ENCODE measurements around the gene CPE. TPM values are rescaled to one million over a fixed set of nuclear protein-coding genes. Genes with fewer than 3 reads are reported as not detected.
A peak's percentile ranks its signal among the peaks of the same experiment; 100 is the strongest.
"Not testable (repeated sequence)": the region's sequence is repeated elsewhere in the genome, so short reads cannot be mapped to it uniquely, and the experiment has no call there.

The CPE gene
- polyA plus RNA-seq, 10 donors = 68.2 to 140 (median 102) TPM

- DNase-seq = peak in 1 of 3 donors; percentile 44
These were observed 79.7 kb downstream of the CPE start for GRCh38 chr4:165458471-165458870.

GRCh38 chr4:165461159-165461821 lies 82.5 kb downstream of the CPE start:
- DNase-seq = peak; percentile 87 to 91 (median 89)

GRCh38 chr4:165462009-165462408 lies 83.2 kb downstream of the CPE start:
- no peak for DNase-seq

DNA sequence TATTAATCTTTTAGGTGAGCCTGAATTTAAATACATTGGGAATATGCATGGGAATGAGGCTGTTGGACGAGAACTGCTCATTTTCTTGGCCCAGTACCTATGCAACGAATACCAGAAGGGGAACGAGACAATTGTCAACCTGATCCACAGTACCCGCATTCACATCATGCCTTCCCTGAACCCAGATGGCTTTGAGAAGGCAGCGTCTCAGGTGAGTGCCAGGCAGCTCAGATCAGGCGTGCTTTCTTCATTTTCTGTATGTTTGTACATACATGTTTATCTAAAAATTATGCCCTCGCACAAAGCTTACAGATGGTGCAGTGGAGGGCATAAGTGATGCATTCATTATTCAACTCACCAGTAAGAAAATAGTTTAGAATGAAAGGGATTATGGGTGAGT lies 85.6 kb downstream of the CPE start:
- DNase-seq = no peak

GRCh38 chr4:165464813-165465381 lies 86.1 kb downstream of the CPE start:
- peak; percentile 32 to 77 (median 65) for DNase-seq

DNA sequence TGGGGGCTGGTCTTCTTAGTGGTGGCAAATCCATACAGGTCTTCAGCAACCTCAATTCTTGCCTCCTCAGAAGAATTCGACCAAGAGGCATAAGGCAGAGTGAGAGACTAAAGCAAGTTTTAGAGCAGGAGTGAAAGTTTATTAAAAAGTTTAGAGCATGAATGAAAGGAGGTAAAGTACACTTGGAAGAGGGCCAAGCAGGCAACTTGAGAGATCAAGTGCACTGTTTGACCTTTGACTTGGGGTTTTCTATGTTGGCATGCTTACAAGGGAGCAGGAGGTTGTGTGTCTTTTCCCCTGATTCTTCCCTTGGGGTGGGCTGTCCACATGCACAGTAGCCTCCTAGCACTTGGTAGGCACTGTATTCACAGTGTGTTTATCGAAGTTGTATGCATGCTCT lies 91.2 kb downstream of the CPE start:
- no peak for DNase-seq

DNA sequence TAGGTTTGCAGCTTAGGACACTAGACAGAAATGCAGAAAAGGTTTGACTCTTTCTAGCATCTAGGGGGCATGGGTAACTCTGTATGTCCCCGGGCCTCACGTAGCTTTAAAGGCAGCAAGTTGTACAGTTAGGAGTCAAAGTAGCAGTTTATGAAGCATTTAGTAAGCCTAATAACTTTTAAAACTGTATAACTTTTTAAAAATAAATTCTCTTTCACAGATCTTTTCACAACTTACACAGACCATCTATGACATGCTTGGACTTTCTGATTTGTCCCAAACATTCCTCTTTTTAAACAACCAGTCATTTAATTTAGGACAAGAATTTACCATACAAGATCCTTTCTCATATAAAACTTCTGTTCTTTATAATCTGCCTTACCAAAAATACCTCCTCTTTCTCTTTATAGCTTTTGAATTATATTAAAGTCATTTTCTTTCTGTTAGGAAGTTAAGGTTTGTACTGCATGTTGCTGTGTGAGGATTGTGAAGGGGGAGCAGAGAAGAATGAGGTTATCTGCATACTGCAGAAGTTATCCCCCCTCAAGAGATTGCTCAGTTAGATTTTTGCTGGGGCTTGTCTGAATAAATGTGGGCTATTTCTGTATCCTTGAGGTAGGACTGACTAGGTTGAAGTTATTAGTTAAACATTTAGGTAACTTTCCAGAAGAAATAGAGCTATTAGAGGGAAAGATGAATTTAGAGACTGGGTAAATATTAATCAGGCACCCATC lies 94.3 kb downstream of the CPE start:
- DNase-seq = no peak

- DNase-seq = no peak
These were observed 96.2 kb downstream of the CPE start for GRCh38 chr4:165474784-165475705.

GRCh38 chr4:165475706-165476070 lies 96.9 kb downstream of the CPE start:
- no peak for DNase-seq

DNA sequence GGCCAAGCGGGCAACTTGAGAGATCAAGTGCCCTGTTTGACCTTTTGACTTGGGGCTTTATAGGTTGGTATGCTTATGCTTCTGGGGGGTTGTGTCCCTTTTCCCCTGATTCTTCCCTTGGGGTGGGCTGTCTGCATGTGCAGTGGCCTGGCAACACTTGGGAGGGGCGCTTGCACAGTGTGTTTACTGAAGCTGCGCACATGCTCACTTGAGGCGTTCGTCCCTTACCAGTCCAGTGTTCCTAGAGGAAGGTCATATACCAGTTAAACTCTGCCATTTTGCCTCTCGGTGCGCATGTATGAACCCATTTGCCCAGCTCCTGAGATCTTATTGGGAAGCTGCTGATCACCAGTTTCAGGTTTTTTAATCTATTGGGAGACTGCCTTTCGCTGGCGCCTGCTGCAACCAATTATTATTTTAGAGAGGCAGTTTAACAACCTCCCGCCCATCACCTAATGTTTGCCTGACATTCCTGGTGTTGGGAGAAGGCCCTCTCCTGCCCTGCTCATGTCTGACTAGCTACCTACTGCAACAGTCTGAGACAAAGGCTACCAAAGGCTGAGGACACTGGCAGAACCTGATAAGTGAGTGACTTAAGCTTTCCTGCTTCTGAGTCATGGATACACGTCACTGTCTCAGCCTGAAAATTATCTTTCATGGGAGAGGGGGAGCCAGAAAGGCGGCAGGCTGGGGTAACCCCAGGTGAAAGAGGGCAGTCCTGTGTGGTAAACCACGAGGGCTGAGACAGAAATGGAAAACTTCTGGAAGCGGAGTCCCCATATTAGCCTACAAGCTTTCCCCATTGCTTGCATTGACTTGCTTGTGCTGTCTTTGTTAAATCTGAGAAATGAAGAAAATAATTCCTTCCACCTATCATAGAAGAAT lies 97.6 kb downstream of the CPE start:
- no peak for DNase-seq

- DNase-seq = no peak
These were observed 99.0 kb downstream of the CPE start for GRCh38 chr4:165477799-165478198.

- DNase-seq = no peak
These were observed 99.5 kb downstream of the CPE start for GRCh38 chr4:165478260-165478659.

- no peak for DNase-seq
These were observed 102.4 kb downstream of the CPE start for GRCh38 chr4:165481053-165481835.

- no peak for DNase-seq
These were observed 111.0 kb downstream of the CPE start for GRCh38 chr4:165489786-165490185.

GRCh38 chr4:165492583-165492982 lies 113.8 kb downstream of the CPE start:
- not testable (repeated sequence) for DNase-seq

DNA sequence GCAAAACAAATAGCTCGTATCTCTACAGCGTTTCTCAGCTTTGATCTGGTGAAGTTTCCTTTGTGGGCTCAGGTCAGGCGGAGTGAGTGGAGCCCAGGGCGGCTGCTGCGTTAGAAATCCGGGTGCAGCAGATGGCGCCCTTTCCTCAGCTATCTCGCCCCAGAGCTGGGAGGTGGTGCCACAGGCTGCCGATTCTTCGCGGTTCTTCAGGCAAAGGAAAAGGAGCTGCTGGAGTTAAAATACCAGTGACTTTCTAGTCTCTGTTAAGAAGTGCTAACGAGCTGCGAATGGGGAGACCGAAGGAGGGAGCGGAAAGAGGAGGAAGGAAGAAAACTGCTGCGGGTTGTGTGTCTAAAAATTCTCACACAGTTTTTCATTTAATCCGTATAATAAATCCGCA lies 114.6 kb downstream of the CPE start:
- DNase-seq = peak; percentile 41 to 79 (median 68)

- no peak for DNase-seq
These were observed 124.4 kb downstream of the CPE start for GRCh38 chr4:165502916-165503907.

DNA sequence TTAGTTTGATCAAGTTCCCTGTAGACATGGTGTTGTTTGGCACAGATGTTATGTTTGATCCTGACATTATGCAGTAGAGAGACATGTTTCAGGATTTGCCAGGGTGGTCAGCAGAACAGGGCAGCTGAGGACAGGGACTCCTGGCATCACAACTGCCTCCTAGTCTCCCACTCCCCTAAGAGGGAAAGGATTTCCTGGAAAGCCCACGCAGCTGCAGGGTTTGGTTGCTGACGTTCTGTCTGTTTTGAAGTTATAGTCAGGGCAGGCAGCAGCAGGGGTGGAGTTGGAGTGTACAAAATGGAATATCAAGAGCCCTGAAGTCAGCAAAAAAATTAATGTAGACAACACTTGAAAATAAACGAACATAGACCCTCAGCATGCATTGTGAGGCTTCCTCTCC lies 125.4 kb downstream of the CPE start:
- peak in 1 of 3 donors; percentile 49 for DNase-seq

All from muscle of back (tissue), 11 donors.